Astrocyte of the spinal cord (primary cell): ENCODE results near the gene ADCY10.

Experiments
- DNase-seq: peaks from one replicate; pipeline ENCODE4 v3.0.0; 2011; ENCODE audit warnings: low read depth, low spot score
- H3K4me3 ChIP-seq: 2 replicates; pipeline ENCODE4 v1.5.1; 2011; ENCODE audit warnings: low read depth, mild to moderate bottlenecking, low read length, moderate library complexity
- CTCF ChIP-seq: IDR thresholded peaks from 2 replicates; pipeline ENCODE4 v1.5.1; 2012; ENCODE audit warnings: low read depth, mild to moderate bottlenecking, low read length, inconsistent platforms
- in situ Hi-C: cut with HindIII; loops from 2 replicates; pipeline ENCODE4 v1.10.0; 2017; ENCODE audit warnings: low sequenced_read_pairs

Gene ADCY10

GRCh38 chr1:167922611-167923074 lies 8.7 kb upstream of the ADCY10 start:
- DNase-seq: no peak
- no peak for TF ChIP-seq CTCF
- in situ Hi-C loops: no loop called here
- no peak overlapping the region for H3K4me3 ChIP-seq

- DNase-seq: peak; percentile 30
- in situ Hi-C loops: no loop called here
Measured at GRCh38 chr1:167922023-167922422, 8.1 kb upstream of the ADCY10 start.

GRCh38 chr1:167916766-167917511 lies 3.0 kb upstream of the ADCY10 start:
- DNase-seq: no peak
- H3K4me3 ChIP-seq: no peak overlapping the region
- no peak for TF ChIP-seq CTCF
- in situ Hi-C loops: no loop called here

More at GRCh38 chr1:167922023-167922422, 8.1 kb upstream of the ADCY10 start:
- no peak for TF ChIP-seq CTCF
- no peak overlapping the region for H3K4me3 ChIP-seq

- in situ Hi-C loops: no loop called here
- no peak for TF ChIP-seq CTCF
- H3K4me3 ChIP-seq: no peak overlapping the region
- no peak for DNase-seq
Measured at GRCh38 chr1:167915569-167915968, 1.6 kb upstream of the ADCY10 start.

- in situ Hi-C loops: no loop called here
Measured at GRCh38 chr1:167912294-167912693, 1.6 kb downstream of the ADCY10 start.

GRCh38 chr1:167911413-167911812 lies 2.5 kb downstream of the ADCY10 start:
- no peak overlapping the region for H3K4me3 ChIP-seq
- no peak for TF ChIP-seq CTCF
- DNase-seq: no peak
- in situ Hi-C loops: no loop called here

More at GRCh38 chr1:167912294-167912693, 1.6 kb downstream of the ADCY10 start:
- no peak overlapping the region for H3K4me3 ChIP-seq
- DNase-seq: no peak
- TF ChIP-seq CTCF: no peak
